ENCODE data around the gene FCN2.

GRCh38 chr9:134847752-134848432, 32.7 kb upstream of the FCN2 start:
- TF ChIP-seq EZH2 (IDR thresholded peaks at IDR 0.05) (no peak), CTCF (IDR thresholded peaks at IDR 0.05 in 2 of 3, conservative IDR thresholded peaks at IDR 0.05 in 1 of 3; ENCODE audit: borderline replicate concordance in 1 of 3, insufficient read depth in 1 of 3, low read depth in 2 of 3, low read length in 2 of 3) (no peak), POLR2AphosphoS5 (IDR thresholded peaks at IDR 0.05; ENCODE audit: low read depth, low read length) (no peak), EZH2phosphoT487 (IDR thresholded peaks at IDR 0.05; ENCODE audit: borderline replicate concordance) (no peak), POLR2A (IDR thresholded peaks at IDR 0.05; ENCODE audit: borderline replicate concordance, extremely low read depth, insufficient read depth, insufficient read length) (no peak), SP1 (IDR thresholded peaks at IDR 0.05; ENCODE audit: low read depth) (no peak), MAX (IDR thresholded peaks at IDR 0.05) (no peak), SRF (IDR thresholded peaks at IDR 0.05; ENCODE audit: low read depth) (no peak), ZBTB33 (IDR thresholded peaks at IDR 0.05; ENCODE audit: extremely low read depth, insufficient replicate concordance, low read length) (no peak)
